Measurements from ENCODE around the gene TTC3.

The TTC3 gene

GRCh38 chr21:37060296-37060695 lies 12.8 kb upstream of the TTC3 start:
- peak; percentile 37 for DNase-seq

- no peak for DNase-seq
Measured at GRCh38 chr21:37061926-37062592, 11.0 kb upstream of the TTC3 start.

DNA sequence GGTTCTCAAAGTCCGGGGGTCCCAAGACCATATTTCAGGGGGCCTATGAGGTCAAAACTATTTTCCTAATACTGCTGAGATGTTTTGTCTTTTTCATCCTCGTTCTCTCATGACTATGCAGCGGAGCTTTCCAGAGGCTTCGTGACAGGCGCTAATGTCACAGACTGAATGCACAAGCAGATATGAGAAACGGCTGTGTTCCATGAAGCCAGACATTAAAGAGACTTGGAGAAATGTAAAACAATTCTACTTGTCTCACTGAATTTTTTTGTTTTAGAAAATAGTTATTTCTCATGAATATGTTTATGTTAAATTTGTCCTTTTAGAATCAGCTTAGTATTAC lies 10.5 kb upstream of the TTC3 start:
- no peak for DNase-seq

GRCh38 chr21:37063433-37063832 lies 9.6 kb upstream of the TTC3 start:
- no peak for DNase-seq

DNA sequence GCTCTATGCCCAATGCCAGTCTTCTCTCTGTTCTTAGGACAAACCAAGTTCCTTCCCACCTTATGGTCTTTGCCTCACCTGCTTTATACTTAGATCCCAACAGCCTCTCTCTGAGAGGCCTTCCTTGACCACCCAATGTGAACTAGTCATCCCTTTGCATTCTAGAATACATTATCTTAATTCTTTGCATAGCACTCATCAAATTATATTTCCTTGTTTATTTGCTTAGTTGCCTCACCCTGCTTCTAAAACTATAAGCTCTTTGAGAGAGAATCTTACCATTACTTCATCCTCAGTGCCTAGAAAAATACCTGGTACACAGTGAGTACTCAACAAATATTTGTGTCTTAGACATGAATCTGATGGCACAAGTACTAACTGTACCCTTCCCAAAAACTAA lies 8.2 kb upstream of the TTC3 start:
- DNase-seq, result no peak

DNA sequence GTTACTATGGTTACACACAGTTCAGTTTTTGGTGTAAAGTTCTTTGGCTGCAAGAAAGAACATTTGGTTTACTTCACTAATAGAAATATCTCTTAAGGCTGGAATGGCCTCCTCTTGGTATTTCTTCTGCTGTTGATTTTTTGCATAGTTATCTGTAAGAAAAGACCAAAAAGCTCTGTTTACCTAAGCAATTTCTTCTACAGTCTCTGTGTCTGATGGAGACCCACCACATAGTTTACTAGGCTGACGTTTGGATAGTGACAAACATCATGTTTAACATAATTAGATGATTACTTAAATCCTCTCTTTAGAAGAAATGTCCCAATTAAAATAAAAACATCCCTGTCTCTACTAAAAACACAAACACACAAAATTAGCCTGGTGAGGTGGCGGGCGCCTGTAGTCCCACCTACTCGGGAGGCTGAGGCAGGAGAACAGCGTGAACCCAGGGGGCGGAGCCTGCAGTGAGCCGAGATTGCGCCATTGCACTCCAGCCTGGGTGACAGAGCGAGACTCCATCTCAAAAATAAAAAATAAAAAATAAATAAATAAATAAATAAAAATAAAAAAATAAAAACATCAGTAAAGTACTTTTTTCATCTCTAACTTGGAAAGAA lies 7.4 kb upstream of the TTC3 start:
- DNase-seq, result no peak

DNA sequence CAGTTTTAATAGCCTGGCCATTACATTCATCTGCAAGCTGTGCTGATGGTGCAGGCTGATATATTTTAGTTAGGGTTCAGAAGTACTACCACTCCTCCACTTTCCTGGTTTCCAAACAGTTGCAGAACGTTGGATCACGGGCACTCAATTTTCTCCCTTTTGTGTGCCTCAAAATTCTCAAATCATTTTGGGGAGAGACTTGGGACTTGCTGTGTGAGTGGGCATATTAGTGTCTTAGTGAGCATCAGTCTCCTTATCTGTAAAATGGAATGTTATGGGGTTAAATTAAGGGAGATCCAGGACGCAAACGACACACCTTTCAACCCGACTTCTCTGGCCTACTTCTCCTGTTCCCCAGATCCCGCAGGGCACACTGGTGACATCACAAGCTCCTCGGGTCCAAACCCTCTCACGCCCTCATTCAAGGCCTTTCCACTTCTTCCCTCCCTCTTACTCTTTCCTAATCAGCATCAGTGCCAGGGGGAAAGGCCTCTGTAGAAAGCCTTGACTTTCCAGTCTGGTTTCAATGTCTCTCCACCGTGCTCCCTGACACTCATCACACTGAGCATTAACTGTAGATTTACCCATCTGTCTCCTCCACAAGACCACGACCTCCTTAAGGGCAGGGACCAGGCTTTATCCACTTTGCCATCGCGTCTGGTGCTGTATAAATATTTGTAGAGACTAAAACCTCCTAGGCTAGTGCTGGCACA lies 1.3 kb upstream of the TTC3 start:
- DNase-seq, result peak; percentile 32

- no peak for DNase-seq
Measured at GRCh38 chr21:37072274-37072987, 623 bp upstream of the TTC3 start.

DNA sequence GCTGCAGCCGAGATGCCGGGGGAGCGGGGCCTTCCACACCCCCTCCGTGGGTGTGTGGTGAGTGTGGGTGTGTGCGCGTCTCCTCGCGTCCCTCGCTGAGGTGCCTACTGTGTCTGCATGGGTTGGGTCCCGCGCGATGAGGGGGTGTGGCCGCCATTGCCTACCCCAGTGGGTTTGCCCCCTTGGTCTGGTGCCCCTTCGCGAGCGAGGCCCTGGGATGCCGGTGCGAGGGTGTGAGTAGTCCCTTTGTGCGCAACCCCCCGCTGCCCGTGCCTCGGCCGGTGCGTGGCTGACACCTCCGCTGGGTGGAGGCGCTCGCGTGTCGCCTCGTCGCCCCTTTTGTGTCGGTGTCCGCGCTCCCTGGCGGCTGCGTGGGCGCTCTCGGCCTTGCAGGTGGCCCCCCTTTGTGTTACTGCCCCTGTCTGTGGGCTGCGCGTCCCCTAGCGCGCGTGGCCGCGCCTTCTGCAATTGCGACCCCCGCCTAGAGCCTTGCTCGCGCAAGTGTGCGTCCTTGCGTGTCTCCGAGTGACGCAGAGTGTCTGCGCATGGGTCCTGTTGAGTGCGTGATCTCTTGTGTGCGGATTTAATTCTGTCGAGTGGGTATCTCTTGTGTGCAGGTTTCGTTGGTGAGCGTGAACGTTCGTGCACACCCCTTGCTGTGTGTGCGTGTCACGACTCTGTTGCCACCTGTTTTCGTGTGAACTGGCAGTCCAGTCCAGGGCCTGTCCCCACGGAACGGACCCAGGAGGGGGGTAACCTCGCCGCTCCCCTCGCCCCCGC lies 553 bp downstream of the TTC3 start:
- DNase-seq, result peak; percentile 71

DNA sequence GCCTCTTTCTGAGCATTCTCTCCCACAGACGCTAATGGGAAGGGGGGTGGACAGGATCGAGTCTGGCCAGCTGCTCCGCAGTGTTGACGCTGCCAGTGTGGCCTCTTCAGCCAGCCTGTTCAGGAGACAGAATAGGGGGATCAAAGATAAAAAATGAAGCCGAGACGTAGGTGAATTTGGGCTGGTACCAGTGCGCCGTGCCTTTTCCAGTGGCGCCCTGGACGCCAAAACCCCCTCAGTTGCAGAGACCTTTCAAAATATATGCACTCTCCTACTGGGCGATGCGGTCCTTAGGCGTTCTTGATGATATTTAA lies 1.1 kb downstream of the TTC3 start:
- no peak for DNase-seq

- no peak for DNase-seq
Measured at GRCh38 chr21:37074546-37074945, 1.5 kb downstream of the TTC3 start.

DNA sequence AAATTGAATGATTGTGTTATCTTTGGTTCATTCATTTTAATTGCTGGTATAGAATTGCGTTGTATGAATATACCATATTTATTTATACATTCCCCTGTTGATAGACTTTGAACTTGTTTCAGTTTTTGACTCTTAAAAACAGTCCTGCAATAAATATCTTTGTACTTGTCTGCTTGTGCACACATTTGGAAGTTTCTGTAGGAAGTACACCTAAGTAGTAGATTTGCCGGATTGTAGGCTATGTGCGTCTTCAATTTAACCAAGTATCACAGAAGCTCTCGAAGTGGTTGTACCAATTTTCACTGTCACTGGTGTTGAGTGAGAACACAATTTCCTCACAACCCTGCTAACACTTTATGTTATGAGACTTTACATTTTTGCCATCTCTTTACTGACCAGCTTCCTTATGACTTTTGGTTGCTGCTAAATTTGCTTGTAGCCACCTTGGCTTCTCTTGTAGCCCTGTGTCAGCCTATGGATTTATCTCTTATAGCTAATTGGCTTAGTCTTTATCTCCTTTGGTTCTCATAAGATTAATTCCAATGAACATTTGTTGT lies 2.2 kb downstream of the TTC3 start:
- DNase-seq, result no peak

GRCh38 chr21:37076087-37076850 lies 3.2 kb downstream of the TTC3 start:
- no peak for DNase-seq

- DNase-seq, result no peak
Measured at GRCh38 chr21:37077403-37077802, 4.3 kb downstream of the TTC3 start.

GRCh38 chr21:37079211-37079824 lies 6.3 kb downstream of the TTC3 start:
- DNase-seq, result no peak

DNA sequence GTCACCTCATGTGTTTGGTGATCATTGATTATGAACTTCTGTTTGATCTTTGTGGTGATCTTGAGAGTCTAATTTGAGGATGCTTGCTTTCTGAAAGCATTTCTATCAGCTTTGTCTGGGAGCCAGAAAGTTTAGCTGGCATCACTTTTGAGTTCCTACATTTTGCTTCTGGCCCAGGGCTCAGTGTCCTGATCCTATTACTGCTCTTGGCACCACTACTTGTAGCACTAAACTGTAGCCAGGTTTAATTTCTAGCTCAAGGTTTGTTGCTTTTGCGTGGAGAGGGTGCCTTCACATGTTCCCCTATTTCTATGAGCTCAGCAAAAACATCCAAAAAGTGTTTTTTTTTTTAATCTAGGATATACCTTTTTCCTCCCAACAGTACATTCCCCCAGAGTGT lies 9.3 kb downstream of the TTC3 start:
- no peak for DNase-seq

DNA sequence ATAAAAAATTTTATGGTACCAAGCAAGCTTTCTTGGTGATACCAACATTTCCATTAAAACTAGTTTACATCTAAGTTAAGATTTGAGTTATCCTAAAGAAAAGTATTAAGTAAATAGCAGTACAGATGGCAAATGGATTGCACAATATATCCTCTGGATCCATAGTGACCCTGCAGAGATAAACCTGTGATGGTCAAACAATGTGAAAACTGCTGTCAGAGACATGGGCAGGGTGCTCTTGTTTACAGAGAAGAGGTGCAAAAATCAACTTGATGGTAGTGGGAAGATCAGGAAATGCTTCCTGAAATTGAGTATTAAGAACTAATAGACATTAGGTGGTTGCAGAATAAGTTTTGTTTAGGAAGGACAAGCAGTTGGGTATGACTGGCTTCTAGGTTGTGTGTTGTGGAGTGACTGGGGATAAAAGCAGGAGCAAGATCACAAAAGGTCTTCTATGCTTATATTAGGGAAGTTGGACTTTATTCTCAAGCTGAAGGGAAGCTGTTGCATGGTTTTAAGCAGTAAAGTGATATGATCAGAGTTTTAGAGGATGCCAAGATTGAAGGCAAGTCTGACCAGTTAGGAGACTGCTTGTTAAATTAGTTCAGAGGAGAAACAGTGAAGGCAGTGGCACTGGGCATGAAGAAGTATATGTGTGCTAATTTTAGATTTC lies 9.9 kb downstream of the TTC3 start:
- no peak for DNase-seq

DNA sequence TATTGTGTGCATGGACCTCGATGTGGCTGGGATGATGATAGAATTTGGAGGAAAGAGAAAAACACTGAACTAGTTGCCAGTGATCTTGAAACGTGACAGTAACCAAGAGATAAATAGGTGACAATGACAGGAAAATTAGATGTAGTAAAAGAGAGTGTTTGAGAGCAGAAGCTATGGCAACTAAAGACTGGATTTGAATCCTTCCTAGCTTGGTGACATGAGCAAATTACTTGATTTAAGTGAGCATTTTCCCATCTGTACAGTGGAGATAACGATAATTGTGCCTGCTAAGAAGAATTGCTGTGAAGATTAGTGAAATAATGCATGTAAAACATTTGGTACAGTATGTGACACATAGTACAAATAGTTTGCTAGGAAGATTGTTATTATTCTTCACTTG lies 12.7 kb downstream of the TTC3 start:
- DNase-seq, result no peak

DNA sequence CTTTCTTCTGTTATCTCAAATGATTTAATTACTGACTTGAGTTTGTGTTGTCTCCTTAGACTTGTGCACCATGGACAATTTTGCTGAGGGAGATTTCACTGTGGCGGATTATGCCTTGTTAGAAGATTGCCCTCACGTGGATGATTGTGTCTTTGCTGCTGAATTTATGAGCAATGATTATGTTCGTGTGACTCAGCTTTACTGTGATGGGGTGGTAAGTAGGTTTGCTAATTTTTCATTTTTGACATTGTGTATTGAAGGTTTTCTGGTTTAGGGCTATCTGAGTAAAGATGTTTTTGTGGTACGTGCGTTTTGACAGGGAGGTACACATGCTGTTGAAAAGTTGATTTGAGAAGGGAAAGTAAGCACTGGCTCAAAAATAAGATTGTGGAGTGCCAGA lies 14.1 kb downstream of the TTC3 start:
- DNase-seq, result no peak

- DNase-seq, result no peak
Measured at GRCh38 chr21:37088186-37088735, 15.2 kb downstream of the TTC3 start.

DNA sequence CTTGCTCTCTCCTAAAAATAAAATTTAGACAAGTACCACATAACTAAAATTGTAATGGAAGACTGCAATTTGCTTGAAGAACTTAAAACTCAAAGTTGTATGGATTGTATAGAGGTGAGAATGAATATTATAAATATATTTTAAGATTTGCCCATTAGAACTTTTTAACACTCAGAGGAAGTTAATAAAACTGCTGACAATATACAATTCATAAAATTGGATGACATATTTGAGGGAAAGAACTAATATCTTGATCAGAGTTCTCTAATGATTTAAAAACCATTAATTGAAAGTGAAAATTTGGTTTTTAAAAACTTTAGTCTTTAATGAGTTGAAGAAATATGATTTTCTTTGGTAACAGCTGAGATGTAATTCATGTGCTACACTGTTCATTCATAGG lies 20.9 kb downstream of the TTC3 start:
- no peak for DNase-seq
